Measurements from ENCODE around the gene SLC2A4RG. TPM values are rescaled to one million over a fixed set of nuclear protein-coding genes. Genes with fewer than 3 reads are reported as not detected.

Gene SLC2A4RG
- total and polyA plus RNA-seq, 2 experiments from 2014 or later: 46.6 to 177 TPM

- no peaks in the 10 kb centered on the region for H3K36me3 ChIP-seq
- no peak for TF ChIP-seq CTCF (IDR thresholded peaks at IDR 0.05; ENCODE audit: low read depth, low read length)
- no peaks in the 10 kb centered on the region for H3K9me3 ChIP-seq (ENCODE audit: low read depth)
- no peak for DNase-seq (ENCODE audit: low read depth in 1 of 2, low spot score in 1 of 2)
- H3K4me1 ChIP-seq (ENCODE audit: low read depth): peaks cover 6% of the 10 kb centered on the region
- no peaks in the 10 kb centered on the region for H3K27me3 ChIP-seq
- H3K4me3 ChIP-seq: no peak overlapping the region
- H3K27ac ChIP-seq: no peak overlapping the region
Observed at GRCh38 chr20:63777614-63778013, 38.0 kb downstream of the SLC2A4RG start.

GRCh38 chr20:63778034-63778752, 38.6 kb downstream of the SLC2A4RG start:
- H3K27ac ChIP-seq: no peak overlapping the region
- DNase-seq (ENCODE audit: low read depth in 1 of 2, low spot score in 1 of 2): no peak
- H3K9me3 ChIP-seq (ENCODE audit: low read depth): no peaks in the 10 kb centered on the region
- no peak overlapping the region for H3K4me3 ChIP-seq
- TF ChIP-seq CTCF (IDR thresholded peaks at IDR 0.05; ENCODE audit: low read depth, low read length): no peak
- peaks cover 6% of the 10 kb centered on the region for H3K4me1 ChIP-seq (ENCODE audit: low read depth)
- H3K27me3 ChIP-seq: no peaks in the 10 kb centered on the region
- no peaks in the 10 kb centered on the region for H3K36me3 ChIP-seq

GRCh38 chr20:63778857-63779256, 39.3 kb downstream of the SLC2A4RG start:
- Histone ChIP-seq H3K9me3 (ENCODE audit: low read depth) (no peaks in the 10 kb centered on the region), H3K27ac (no peak overlapping the region), H3K4me3 (no peak overlapping the region), H3K27me3 (no peaks in the 10 kb centered on the region), H3K4me1 (ENCODE audit: low read depth) (peaks cover 8% of the 10 kb centered on the region), H3K36me3 (no peaks in the 10 kb centered on the region)
- no peak for DNase-seq (ENCODE audit: low read depth in 1 of 2, low spot score in 1 of 2)
- no peak for TF ChIP-seq CTCF (IDR thresholded peaks at IDR 0.05; ENCODE audit: low read depth, low read length)

- H3K4me3 ChIP-seq: no peak overlapping the region
- no peak for TF ChIP-seq CTCF (IDR thresholded peaks at IDR 0.05; ENCODE audit: low read depth, low read length)
- no peaks in the 10 kb centered on the region for H3K27me3 ChIP-seq
- DNase-seq (ENCODE audit: low read depth in 1 of 2, low spot score in 1 of 2): no peak
- H3K36me3 ChIP-seq: no peaks in the 10 kb centered on the region
- H3K27ac ChIP-seq: no peak overlapping the region
- no peaks in the 10 kb centered on the region for H3K9me3 ChIP-seq (ENCODE audit: low read depth)
- H3K4me1 ChIP-seq (ENCODE audit: low read depth): peaks cover 14% of the 10 kb centered on the region
Observed at GRCh38 chr20:63781181-63781580, 41.6 kb downstream of the SLC2A4RG start.

GRCh38 chr20:63782051-63782471, 42.5 kb downstream of the SLC2A4RG start:
- no peaks in the 10 kb centered on the region for H3K27me3 ChIP-seq

More at GRCh38 chr20:63782051-63782471, 42.5 kb downstream of the SLC2A4RG start:
- Histone ChIP-seq H3K4me3 (no peak overlapping the region), H3K9me3 (ENCODE audit: low read depth) (no peaks in the 10 kb centered on the region), H3K36me3 (no peaks in the 10 kb centered on the region), H3K4me1 (ENCODE audit: low read depth) (peaks cover 23% of the 10 kb centered on the region), H3K27ac (no peak overlapping the region)
- no peak for TF ChIP-seq CTCF (IDR thresholded peaks at IDR 0.05; ENCODE audit: low read depth, low read length)
- DNase-seq (ENCODE audit: low read depth in 1 of 2, low spot score in 1 of 2): no peak

Measured in cardiac muscle cell (in vitro differentiated cells and primary cell).